ENCODE data around the gene ARSG. TPM values are rescaled to one million over a fixed set of nuclear protein-coding genes. Genes with fewer than 3 reads are reported as not detected.

The ARSG gene
- total RNA-seq, 4 donors from 2014 or later, result 4.3 to 16.8 (median 7.8) TPM

DNA sequence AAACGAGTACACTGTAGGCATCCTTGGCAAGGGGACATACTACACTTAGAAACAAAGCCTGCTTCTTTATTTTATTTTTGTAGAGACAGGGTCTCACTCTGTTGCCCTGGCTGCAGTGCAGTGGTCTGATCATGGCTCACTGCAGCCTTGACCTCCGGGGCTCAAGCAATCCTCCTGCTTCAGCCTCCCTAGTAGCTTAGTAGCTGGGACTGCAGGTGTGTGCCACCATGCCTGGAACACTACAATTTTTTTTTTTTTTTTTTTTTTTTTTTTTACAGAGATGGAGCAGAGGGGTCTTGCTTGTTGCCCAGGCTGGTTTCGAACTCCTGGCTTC is 87.8 kb downstream of the ARSG start:
- DNase-seq (ENCODE audit: low spot score in 2 of 2), result no peak
- intact Hi-C loops (cut with DNase I; ENCODE audit: low total_unique reads), result no loop called here
- TF ChIP-seq, protein P1, sequence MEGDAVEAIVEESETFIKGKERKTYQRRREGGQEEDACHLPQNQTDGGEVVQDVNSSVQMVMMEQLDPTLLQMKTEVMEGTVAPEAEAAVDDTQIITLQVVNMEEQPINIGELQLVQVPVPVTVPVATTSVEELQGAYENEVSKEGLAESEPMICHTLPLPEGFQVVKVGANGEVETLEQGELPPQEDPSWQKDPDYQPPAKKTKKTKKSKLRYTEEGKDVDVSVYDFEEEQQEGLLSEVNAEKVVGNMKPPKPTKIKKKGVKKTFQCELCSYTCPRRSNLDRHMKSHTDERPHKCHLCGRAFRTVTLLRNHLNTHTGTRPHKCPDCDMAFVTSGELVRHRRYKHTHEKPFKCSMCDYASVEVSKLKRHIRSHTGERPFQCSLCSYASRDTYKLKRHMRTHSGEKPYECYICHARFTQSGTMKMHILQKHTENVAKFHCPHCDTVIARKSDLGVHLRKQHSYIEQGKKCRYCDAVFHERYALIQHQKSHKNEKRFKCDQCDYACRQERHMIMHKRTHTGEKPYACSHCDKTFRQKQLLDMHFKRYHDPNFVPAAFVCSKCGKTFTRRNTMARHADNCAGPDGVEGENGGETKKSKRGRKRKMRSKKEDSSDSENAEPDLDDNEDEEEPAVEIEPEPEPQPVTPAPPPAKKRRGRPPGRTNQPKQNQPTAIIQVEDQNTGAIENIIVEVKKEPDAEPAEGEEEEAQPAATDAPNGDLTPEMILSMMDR (IDR thresholded peaks at IDR 0.05), result no peak
- no peak for TF ChIP-seq POLR2A (IDR thresholded peaks at IDR 0.05)
- no peak overlapping the region for H3K4me3 ChIP-seq (ENCODE audit: low read depth, poor library complexity, severe bottlenecking)
- WGBS, 2 donors, result 73 to 75% methylated on average over 3 of the region's 3 CpGs

DNA sequence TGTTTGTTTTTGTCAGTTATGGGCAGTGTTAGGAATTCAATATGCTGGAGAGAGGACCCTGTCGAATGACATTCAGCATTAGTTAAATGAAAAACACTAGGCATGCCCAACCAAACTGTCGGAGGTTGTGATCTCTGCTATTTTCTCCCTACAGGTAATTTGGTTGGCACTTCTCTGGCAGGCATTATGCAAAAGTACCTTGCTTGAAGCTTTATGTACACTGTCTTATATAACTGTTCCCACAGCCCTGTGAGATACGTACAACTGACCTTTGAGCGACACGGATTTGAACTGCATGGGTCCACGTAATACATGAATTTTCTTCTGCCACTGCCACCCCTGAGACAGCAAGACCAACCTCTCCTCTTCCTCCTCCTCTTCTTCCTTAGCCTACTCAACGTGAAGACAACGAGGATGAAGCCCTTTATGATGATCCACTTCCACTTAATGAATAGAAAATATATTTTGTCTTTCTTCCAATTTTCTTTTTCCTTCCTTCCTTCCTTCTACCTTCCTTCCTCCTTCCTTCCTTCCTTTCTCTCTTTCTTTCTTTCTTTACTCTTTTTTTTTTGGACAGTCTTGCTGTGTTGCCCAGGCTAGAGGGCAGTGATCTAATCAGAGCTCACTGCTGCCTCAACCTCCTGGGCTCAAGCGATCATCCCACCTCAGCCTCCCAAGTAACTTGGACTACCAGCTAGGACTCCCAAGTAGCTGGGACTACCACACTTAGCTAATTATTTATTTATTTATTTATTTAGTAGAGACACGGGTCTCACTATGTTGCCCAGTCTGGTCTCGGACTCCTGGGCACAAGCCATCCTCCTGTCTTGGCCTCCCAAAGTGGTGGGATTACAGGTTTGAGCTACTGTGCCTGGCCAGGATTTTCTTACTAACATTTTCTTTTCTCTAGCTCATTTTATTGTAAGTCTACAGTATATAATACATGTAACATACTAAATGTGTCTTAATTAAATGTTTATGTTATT is 88.7 kb downstream of the ARSG start:
- WGBS, 2 donors, result 93 to 95% methylated on average over 11 of the region's 11 CpGs
- intact Hi-C loops (cut with DNase I; ENCODE audit: low total_unique reads), result no loop called here
- TF ChIP-seq, protein P1 (IDR thresholded peaks at IDR 0.05), result no peak
- TF ChIP-seq POLR2A (IDR thresholded peaks at IDR 0.05), result no peak
- H3K4me3 ChIP-seq (ENCODE audit: low read depth, poor library complexity, severe bottlenecking), result no peak overlapping the region
- DNase-seq (ENCODE audit: low spot score in 2 of 2), result no peak

DNA sequence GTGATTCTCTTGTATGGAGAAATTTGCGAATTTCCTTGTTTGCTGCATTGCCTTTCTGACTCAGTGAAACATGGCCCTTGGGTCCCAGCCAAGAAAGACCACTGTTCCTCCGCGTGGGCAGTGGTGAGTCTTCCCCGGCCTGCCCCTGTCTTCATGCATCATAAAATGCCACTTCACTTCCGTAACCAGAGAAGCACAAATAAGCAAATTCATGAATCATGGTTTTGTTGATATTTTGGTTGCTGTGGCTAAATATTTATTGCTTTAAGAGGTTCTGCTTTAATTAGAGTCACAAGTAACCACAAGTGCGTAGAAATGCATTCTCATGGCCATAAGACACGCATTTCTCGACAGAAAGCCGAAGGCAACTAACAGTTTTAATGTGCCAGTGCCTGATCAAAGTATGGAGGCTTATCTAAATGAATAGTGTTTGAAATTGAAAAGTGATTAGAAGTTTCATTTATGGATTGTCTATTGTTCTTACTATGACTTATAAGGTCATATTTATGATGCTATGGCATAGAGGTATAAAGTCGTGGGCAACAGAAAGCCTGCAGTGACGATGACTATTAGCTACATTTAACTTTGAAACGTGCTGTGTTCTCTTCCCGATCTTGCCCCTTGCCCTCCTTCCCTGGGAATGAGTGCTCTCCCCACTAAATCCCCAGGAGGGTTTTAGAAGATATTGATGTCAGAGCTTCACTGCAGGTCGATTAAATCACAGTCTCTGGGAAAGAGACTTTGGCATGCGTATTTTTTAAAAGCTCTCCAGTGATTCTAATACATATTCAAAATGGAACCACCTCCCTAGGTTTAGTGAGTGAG is 90.0 kb downstream of the ARSG start:
- DNase-seq (ENCODE audit: low spot score in 2 of 2), result no peak
- TF ChIP-seq POLR2A (IDR thresholded peaks at IDR 0.05), result no peak
- TF ChIP-seq, protein P1 (IDR thresholded peaks at IDR 0.05), result no peak
- intact Hi-C loops (cut with DNase I; ENCODE audit: low total_unique reads), result no loop called here
- WGBS, 2 donors, result 66 to 71% methylated on average over 15 of the region's 15 CpGs
- H3K4me3 ChIP-seq (ENCODE audit: low read depth, poor library complexity, severe bottlenecking), result no peak overlapping the region

DNA sequence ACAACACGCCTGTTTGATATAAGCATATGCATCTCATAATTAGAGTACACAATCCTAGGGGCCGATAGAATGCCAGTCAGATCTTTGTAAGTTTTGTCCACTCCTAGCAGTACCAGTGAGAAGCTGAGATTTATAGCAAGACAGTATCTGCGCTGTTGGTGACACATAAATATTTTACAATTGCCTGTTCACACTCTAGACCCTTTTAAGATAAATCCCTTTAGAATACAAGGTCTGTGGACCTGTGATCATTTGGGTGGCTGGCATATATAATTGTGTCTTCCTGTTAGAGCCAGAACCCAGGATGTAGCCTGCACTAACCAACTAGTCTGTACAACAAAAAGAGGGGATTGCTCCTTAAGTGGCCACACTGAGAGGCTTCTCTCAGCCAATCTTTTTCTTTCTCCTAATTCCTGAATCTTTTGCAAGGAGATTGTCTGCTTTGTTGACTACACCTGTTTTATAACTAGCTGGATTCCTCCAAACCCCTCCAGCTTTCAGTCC is 91.3 kb downstream of the ARSG start:
- TF ChIP-seq POLR2A (IDR thresholded peaks at IDR 0.05), result no peak
- TF ChIP-seq, protein P1 (IDR thresholded peaks at IDR 0.05), result no peak
- DNase-seq (ENCODE audit: low spot score in 2 of 2), result no peak
- H3K4me3 ChIP-seq (ENCODE audit: low read depth, poor library complexity, severe bottlenecking), result no peak overlapping the region
- WGBS, 2 donors, result 94 to 95% methylated on average over 3 of the region's 3 CpGs
- intact Hi-C loops (cut with DNase I; ENCODE audit: low total_unique reads), result no loop called here

DNA sequence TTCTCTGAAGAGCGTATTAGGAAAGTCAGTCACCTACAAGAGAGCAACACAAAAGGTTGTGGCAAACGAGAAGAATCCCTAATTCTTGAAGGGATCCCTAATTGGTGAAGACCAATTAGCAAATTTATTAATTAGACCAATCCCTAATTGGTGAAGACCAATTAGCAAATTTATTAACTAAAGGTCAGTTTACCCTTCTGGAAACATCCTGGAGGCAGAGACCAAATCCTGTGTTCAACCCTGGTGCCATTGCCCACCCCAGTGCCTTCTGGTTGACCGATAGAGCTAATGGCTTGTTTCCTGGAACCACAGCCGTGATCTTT is 91.8 kb downstream of the ARSG start:
- 73 to 74% methylated on average over 4 of the region's 4 CpGs for WGBS, 2 donors
- no peak for DNase-seq (ENCODE audit: low spot score in 2 of 2)
- TF ChIP-seq, protein P1 (IDR thresholded peaks at IDR 0.05), result no peak
- no peak for TF ChIP-seq POLR2A (IDR thresholded peaks at IDR 0.05)
- intact Hi-C loops (cut with DNase I; ENCODE audit: low total_unique reads), result no loop called here
- no peak overlapping the region for H3K4me3 ChIP-seq (ENCODE audit: low read depth, poor library complexity, severe bottlenecking)
